ENCODE data around the gene LCP2.

Gene LCP2

DNA sequence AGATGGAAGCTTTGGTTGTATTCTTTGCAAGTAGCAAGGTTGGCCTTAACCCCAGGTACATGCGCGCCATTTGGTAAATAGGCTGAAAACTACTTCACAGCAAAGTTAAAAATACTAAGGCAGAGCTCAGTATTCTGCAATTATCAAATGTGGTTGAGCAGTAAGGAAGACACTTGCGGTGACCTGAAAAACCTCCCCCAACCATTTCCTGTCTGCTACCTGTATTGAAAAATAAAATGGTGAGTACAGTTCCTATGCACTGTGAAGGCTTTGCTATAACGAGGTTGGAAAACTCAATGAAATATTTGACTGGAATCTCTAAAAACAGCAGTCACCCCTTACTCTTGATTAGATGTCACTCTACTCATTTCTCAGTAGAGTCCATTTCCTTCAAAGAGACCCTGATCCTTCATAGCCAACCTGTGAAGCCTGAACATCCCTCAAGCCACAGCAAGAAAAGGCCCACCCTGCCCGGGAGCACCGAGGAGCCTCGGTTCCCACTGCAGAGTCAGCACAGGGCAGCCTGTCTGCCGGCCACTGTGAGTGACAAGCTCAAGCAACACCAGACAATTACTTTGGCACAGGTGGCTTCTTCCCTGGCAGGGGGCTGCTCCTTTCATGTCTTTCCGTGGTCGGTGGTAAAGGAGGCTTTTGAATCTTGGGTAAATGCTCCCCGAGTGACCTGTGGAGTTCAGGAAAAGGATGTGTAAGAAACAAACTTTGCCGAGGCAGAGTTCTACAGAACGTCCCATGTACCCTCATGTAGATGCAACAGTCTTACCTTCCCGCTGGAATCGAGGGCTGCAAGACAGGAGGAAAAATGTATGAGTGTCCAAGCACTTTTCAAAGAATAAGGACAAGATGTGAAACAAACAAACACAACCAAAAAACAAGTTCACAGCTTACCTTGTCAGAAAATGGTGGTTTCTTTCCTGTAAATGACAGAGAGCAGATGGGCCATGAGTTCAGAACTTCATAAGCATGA, 35.2 kb downstream of the LCP2 start:
- TF ChIP-seq, protein P1, sequence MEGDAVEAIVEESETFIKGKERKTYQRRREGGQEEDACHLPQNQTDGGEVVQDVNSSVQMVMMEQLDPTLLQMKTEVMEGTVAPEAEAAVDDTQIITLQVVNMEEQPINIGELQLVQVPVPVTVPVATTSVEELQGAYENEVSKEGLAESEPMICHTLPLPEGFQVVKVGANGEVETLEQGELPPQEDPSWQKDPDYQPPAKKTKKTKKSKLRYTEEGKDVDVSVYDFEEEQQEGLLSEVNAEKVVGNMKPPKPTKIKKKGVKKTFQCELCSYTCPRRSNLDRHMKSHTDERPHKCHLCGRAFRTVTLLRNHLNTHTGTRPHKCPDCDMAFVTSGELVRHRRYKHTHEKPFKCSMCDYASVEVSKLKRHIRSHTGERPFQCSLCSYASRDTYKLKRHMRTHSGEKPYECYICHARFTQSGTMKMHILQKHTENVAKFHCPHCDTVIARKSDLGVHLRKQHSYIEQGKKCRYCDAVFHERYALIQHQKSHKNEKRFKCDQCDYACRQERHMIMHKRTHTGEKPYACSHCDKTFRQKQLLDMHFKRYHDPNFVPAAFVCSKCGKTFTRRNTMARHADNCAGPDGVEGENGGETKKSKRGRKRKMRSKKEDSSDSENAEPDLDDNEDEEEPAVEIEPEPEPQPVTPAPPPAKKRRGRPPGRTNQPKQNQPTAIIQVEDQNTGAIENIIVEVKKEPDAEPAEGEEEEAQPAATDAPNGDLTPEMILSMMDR (conservative IDR thresholded peaks at IDR 0.05; ENCODE audit: low read length): no peak
- no peak for DNase-seq (ENCODE audit: low read depth)
- no peak overlapping the region for H3K4me3 ChIP-seq (ENCODE audit: low read length)

DNA sequence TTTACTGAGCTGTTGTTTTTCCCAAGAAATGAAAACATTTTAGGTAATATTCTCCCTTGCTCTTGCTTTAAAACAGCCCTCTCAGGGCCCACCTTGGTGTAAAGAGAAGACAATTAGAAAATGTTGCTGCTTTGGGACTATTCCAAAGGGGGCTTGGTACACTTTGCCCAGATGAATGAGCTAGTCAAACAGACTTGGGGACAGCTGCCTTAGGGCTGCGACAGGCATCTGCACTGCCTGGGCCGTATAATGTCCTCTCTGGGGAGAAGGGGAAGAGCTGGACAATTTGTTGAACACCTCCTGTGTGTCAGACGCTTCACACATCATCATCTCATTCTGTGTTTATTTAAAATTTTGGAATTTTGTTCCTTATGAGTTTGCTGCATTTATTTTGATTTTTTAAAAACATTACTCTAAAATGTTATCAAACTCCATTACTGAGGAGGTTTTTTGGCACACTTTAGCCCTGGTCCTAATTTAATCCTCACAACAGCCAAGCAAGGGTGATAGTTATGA, 36.0 kb downstream of the LCP2 start:
- TF ChIP-seq, protein P1 (conservative IDR thresholded peaks at IDR 0.05; ENCODE audit: low read length): no peak
- no peak for DNase-seq (ENCODE audit: low read depth)
- no peak overlapping the region for H3K4me3 ChIP-seq (ENCODE audit: low read length)

DNA sequence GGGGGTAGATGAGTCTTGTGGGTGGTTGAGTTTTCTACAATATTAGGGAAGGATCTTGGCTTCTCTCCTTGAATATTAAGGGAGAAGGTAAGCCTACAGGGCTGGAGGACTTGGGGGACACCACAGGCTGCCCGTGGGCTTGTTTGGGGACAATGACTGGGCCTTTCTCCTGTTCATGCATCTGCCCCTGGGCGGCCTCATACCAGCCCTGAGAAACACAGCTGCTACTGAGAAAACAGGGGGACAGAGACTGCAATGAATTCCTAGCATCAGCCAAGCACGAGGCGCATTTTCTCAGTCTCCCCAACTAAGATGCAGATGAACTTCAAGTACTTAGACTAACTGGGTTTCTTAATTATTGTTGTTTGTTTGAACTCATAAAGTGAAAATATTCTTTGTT, 40.2 kb downstream of the LCP2 start:
- DNase-seq (ENCODE audit: low read depth): no peak
- no peak overlapping the region for H3K4me3 ChIP-seq (ENCODE audit: low read length)
- TF ChIP-seq, protein P1 (conservative IDR thresholded peaks at IDR 0.05; ENCODE audit: low read length): no peak

DNA sequence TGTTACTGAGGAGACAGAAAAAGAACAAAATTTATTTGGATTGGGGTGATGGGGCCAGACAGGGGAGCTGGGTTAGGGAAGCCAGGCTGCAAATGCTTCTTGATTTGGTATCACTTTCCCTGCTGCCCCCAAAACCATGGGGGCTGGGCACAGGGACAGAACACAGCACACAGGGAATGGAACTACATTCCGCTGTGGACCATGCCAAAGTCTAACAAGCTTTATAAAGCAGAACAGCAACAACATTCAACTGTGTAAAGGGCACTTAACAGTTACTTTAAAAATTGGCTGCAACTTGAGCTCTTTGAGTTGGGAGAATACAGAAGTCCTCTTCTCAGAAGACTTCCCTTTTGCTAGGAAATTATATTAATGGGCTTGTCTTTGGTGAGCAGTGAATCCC, 41.0 kb downstream of the LCP2 start:
- DNase-seq (ENCODE audit: low read depth): no peak
- TF ChIP-seq, protein P1 (conservative IDR thresholded peaks at IDR 0.05; ENCODE audit: low read length): no peak

DNA sequence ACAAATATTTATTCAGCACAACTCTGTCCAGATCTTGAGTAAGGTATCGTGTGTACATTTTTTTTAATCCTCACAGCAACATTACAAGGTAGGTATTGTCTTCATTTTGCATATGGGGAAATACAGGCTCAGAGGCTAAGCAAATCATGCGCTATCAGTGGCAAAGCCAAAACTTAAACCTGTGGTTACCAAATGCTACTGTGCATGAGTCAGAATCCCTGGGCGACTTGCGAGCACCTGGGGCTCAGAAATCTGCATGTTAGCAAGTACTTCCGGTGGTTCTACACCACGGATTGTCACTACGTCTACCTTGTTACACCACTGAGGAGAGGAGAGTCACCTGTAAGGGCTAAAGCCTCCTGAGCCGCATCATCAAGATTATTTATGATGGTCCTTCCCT, 43.5 kb downstream of the LCP2 start:
- DNase-seq (ENCODE audit: low read depth): no peak
- no peak overlapping the region for H3K4me3 ChIP-seq (ENCODE audit: low read length)
- TF ChIP-seq, protein P1 (conservative IDR thresholded peaks at IDR 0.05; ENCODE audit: low read length): no peak

More for the DNA sequence above, 41.0 kb downstream of the LCP2 start:
- no peak overlapping the region for H3K4me3 ChIP-seq (ENCODE audit: low read length)

DNA sequence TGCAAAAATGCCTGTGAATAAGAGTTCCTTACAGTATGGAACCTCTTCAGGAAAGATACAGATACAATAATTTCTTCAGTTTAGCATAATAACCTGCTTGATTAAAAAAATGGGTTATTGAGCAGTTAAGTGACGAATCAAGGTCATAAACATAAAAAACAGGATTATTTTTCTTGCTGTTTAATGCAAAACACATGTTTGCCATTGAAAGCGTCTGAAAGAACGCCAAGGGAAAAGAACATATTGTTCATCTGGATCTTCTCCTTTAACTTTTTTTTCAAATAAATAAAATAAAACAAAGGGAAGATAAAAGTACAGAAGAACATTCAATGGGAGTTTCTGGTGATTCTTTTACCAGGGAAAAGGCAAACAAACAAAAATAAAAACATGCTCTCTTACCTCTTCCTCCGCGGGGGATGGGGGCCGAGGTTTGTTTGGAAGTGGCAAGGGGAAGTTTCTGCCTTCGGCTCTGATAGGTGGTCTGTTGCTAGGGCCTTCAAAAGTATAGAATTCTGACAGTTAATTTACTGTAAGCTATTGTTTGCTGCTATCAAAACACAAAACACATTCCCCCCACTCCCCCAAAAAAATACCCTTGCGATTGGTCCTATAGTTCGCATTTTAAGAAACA, 44.7 kb downstream of the LCP2 start:
- H3K4me3 ChIP-seq (ENCODE audit: low read length): no peak overlapping the region
- peak; percentile 10 for DNase-seq (ENCODE audit: low read depth)
- TF ChIP-seq, protein P1 (conservative IDR thresholded peaks at IDR 0.05; ENCODE audit: low read length): no peak
